HG02981 (cell line): Measurements from ENCODE around the gene FRMD8.

Experiments used
- ATAC-seq: cut with Tn5 transposase; IDR thresholded peaks from one replicate; pipeline ENCODE4 v1.9.1; 2021; ENCODE audit warnings: mild to moderate bottlenecking, moderate library complexity; ENCODE audit not compliant: unreplicated experiment

FRMD8 gene

DNA sequence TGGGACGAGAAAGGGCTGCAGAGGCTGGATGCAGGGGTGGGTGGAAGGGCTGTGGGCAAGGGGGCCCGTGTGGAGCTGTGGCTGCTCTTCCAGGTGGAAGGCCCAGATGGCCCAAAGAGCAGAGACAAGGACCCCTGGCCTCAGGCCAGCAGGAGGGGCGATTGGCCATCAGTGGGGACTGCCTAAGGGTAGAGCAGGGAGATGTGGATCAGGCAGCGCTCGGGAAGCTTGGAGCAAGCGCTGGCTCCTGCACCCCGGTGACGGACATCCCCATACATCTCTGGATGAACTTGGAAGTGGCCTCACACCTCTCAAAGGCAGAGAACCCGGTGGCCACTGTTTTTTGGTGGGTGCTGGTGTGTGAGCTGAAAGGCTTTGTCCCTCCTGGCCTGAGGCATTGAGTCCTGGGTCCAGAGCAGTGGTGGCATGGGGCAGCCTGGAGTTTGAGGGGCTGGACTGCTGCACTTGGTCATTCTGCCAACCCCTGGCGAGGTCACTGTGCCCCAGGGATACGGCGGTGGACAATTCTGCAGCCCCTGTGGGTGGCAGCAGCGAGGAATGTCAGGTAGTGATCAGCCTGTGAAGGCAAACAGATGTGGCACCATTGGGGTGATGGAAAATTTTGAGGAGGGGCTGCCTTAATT is 5.9 kb downstream of the FRMD8 start:
- ATAC-seq = no peak

- no peak for ATAC-seq
Observed at GRCh38 chr11:65392899-65393298, 6.5 kb downstream of the FRMD8 start.

- ATAC-seq = no peak
Observed at GRCh38 chr11:65393513-65394079, 7.2 kb downstream of the FRMD8 start.

DNA sequence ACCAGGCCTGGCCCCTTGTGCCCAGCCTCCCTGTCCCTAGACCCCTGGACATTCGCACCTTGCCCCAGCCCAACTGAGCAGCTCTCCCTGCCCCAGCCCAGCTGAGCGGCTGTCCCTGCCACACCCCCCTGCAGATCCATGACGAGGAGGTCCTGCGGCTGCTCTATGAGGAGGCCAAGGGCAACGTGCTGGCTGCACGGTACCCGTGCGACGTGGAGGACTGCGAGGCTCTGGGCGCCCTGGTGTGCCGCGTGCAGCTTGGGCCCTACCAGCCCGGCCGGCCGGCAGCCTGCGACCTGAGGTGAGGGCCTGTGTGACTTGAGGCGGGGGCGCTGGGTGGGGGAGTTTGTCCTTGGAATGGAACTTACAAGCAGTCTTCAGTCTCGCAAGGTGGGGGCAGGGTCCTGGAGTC is 7.7 kb downstream of the FRMD8 start:
- ATAC-seq = no peak

DNA sequence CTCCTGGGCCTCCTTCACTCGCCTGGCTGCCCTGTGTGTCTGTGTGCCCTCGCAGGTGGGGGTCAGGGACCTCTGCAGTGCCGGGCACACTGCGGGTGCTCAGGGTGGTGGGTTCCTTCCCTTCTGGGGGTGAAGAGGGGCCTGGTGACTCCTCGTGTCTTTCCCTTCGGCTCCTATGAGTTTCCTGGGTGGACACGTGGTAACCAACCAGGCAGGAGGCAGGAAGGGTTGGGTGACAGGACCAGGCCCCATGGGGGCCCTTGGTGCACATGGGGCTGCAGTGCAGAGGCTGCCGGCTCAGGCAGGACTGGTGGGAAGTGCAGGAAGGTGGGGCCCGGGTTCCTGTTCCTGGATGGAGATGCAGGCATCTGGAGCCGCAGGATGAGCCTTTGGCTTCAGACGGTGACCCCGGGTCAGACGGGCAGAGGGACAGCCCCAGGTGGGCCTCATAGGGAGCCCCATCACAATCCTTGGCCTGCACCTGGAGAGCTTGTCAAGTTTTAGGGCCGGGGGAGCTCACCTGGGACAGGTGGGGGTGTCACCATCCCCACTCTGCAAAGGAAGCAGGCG is 9.6 kb downstream of the FRMD8 start:
- no peak for ATAC-seq

GRCh38 chr11:65396769-65397745 is 10.6 kb downstream of the FRMD8 start:
- ATAC-seq = no peak

- no peak for ATAC-seq
Observed at GRCh38 chr11:65398362-65398910, 12.0 kb downstream of the FRMD8 start.

DNA sequence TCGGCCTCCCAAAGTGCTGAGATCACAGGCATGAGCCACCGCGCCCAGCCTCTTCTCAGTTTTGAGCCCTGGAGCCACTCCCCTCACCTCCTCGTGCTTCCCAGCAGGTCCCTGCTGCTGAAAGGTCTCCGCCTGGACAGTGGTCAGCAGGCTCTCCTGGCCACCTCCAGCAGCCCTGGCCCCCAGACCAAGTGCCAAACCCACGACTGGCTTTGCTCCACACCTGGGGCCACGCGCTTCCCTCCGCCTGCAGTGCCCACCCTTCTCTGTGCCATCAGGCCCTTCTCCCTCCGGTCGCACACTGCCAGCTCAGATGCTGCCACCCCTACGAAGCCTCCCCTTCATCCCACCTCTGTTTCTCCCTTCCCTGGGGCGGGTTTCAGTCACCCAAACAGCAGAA is 12.8 kb downstream of the FRMD8 start:
- ATAC-seq = no peak

DNA sequence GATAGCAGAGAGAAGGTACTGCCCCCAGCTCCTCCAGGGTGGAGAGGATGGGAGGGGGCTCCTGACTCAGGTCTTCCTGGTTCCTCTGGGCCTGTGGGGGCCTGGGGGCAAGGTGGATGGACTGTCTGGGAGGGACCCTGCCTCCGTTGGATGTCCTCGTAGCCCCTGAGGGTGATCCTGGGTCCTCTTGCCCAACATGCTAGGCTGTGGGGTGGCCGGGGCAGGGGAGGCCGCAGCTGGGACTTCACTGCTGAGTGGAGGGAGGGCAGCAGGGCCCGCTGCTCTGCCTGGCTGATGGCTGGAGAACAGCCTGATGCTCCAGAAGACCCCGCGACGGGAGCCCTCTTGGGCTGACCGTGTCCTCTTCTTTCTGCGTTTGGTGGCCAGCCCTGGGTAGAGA is 13.4 kb downstream of the FRMD8 start:
- ATAC-seq = no peak

GRCh38 chr11:65400307-65401072 is 14.1 kb downstream of the FRMD8 start:
- no peak for ATAC-seq

GRCh38 chr11:65401073-65401802 is 14.8 kb downstream of the FRMD8 start:
- no peak for ATAC-seq

GRCh38 chr11:65401803-65402248 is 15.4 kb downstream of the FRMD8 start:
- ATAC-seq = no peak

GRCh38 chr11:65402790-65403189 is 16.4 kb downstream of the FRMD8 start:
- no peak for ATAC-seq

GRCh38 chr11:65403607-65404121 is 17.2 kb downstream of the FRMD8 start:
- ATAC-seq = no peak

DNA sequence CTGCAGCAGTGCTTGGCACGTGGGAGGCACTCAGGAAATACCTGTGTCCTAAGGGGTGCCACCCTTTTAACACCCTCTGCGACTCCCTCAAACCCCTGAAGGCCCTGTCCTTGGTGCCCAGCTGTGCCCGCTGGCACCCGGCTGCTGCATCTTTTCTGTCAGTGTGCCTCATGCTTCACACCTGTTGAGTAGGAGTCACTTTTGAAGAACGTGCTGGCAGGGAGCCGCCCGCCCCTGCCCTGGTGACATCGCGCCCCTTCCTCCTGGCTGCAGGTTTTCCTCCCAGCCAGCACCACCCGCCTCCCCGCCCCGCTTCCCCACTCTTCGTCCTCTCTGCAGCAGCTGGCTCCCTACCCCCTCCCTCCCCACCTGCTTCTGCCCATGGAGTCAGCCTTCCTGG is 17.8 kb downstream of the FRMD8 start:
- no peak for ATAC-seq

- ATAC-seq = no peak
Observed at GRCh38 chr11:65404638-65405339, 18.4 kb downstream of the FRMD8 start.

GRCh38 chr11:65410936-65411680 is 24.7 kb downstream of the FRMD8 start:
- no peak for ATAC-seq

DNA sequence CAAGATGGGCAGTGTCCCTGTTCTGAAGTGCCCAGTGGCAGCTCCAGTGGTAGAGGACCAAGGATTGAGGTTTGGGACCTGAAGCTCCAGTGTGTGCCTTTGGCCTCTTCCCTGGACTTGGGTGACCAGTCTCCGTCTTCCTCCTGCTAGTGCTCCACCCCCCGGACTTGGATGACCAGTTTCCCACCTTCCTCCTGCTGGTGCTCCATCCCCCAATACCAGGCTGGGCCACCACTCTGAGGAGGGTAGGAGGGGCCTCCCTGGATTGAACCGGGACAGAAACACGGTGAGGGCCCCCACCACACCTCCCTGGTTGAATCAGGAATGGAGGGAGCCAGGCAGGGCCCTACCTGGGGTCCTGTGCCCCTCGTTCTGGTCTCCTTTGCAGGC is 25.2 kb downstream of the FRMD8 start:
- ATAC-seq = no peak
